ENCODE results near the gene CDK18. TPM values are rescaled to one million over a fixed set of nuclear protein-coding genes. Genes with fewer than 3 reads are reported as not detected.

Gene CDK18
- polyA plus RNA-seq, 1 donor: 28.3 TPM

GRCh38 chr1:205541161-205541886 is 36.9 kb downstream of the CDK18 start:
- DNase-seq: no peak

DNA sequence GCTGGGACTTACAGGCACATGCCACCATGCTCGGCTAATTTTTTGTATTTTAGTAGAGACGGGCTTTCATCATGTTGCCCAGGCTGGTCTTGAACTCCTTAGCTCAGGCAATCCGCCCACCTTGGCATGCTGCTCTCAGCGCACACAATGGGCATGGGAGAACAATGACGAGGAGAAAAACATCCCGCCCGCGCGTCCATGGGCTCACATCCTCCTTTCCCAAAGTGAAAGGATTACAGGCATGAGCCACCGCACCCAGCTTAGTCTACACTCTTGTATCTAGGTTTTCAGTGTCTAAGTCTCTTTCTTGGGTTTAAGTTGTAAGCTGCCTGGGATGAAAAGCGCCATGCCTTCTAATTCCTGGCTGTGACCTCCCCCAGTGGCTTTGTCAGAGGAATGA is 37.9 kb downstream of the CDK18 start:
- no peak for DNase-seq

DNA sequence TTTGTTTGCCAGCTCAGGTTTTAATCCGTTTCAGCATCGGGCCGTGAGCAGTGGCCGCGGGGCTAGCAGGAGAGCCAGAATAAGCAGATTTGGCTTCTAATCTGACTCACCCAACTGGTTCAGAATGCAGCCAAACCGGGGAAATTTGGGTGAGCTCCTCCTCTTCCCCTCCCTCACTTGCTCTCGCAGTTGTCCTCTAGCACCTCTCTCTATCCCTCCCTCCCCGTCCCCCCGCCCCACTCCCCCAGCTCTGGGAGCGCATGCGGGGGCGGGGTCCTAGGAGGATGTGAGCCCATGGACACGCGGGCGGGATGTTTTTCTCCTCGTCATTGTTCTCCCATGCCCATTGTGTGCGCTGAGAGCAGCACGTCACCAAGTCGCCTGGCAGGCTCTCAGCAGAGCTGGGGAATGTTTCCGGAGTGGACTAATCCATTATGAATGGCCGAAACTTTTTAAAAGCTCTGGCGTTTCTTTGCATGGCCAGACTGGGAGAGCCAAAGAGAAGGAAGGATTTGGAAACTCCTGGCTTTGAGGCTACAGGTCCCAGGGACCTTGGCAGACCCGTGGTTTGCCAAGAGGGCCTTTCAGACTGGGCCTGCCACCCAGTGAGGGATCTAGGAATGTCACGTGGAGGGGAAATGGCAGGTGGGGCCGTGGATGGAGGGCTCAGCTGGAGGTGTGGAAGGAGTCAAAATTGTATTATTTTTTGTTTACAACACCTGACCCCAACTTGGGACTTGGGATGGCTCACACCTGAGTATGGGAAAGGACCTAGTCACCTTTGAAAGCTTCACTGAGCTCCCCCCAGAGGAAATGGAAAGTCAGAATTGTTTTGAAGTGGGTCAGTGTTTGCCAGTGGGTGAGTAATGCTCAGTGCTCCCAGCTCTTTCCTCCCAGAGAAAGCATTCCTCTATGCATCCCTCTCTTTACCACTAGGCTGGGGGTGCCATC is 39.2 kb downstream of the CDK18 start:
- DNase-seq: peak; percentile 74

DNA sequence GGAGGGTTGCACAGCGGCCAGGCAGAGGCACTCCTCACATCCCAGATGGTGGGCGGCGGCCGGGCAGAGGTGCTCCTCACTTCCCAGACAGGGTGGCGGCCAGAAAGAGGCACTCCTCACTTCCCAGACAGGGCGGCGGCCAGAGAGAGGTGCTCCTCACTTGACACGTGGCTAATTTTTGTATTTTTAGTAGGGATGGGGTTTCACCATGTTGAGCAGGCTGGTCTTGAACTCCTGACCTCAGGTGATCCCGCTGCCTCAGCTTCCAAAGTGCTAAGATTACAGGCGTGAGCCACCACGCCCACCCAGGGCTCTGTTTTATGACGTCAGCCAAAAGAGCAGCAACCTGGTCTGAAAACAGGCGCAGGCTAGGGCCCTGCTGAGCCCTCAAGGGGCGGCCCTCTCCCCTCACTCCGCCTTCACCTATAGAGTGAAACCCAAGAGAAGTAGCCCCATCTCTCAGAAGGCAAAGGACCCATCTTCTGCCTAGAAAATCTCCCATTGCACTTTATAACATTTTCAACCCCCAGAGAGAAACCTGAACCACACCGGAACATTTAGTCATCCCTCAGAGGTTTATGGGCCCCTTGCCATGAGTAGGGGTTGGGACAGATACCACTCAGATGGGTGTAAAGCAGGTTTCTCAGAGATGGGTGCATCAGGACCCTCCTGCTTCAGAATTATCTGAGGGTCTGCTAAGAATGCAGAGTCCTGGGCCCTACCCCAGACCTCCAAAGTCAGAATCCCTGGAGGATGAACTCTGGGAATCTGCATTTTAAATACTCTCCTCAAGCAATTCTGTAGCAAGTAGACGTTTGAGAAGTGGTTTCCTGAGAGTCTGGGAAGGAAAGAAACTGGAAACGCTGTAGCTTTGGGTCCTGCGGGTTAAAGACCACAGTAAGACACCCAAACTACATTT is 40.8 kb downstream of the CDK18 start:
- DNase-seq: no peak

DNA sequence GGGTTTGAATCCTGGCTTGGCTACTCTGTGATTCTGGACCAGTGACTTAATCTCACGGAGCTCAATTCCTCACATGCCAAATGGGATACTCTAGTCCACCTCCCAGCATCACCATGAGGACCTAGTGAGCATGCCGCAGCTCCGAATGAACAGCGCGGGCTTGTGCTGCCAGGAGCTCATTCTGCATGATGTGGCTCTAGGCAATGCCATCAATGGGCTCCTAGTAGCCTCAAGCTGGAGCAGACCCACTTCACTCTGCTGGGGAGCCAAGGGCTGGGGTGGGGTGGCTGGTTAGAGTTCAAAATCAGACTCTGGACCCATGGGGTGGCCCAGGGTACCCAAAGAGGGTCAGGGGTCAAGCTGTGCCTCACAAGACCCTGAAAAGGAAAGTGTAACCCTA is 41.5 kb downstream of the CDK18 start:
- DNase-seq: no peak

DNA sequence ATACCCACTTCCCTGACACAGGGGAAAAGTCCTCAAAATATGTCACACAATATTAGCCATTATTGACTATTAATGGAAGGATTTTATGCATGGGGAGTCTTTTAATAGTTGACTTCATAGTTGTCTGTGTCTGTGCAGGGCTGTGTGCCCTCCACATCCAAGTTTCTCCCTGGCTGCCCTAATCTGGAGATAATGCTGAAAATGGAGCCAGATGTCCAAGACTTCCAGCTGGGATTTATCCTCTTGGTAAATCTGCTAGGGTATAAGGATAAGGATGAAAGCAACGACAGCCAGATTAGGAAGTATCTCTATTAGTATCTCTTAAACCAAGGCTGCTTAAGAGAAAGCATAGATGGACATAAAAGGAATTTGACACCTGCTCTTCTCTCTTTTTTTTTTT is 42.1 kb downstream of the CDK18 start:
- no peak for DNase-seq

GRCh38 chr1:205547936-205548827 is 43.7 kb downstream of the CDK18 start:
- no peak for DNase-seq

DNA sequence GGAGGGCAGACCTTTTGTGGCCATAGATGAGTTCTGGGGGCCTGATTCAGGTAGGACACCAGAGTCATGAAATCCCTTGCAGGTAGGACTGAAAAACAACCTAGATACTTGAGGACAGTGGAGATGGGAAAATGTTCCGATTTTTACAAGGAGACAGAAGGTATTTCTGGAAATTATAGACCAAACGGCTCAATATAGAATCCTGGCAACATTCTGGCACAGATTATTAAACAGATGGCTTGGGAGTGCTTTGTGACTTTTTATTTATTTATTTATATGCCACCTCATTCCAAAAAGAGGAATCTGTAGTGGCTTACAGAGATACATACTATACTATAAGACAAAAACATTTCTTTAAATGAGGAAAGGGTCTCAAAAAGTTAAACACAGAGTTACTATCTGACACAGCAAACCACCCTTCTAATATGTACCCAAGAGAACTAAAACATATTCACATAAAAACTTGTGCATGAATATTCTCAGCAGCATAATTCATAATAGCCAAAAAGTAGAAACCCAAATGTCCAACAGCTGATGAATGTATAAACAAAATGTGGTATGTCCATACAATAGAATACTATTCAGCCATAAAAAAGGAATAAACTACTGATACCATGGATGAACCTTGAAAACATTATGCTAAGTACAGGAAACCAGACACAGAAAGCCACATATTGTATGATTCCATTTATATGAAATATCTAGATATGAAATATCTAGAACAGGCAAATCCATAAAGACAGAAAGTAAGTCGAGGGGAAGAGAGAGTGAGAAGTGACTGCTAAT is 49.8 kb downstream of the CDK18 start:
- no peak for DNase-seq

GRCh38 chr1:205561501-205562203 is 57.2 kb downstream of the CDK18 start:
- no peak for DNase-seq

GRCh38 chr1:205563927-205564441 is 59.5 kb downstream of the CDK18 start:
- no peak for DNase-seq

GRCh38 chr1:205565799-205566198 is 61.3 kb downstream of the CDK18 start:
- no peak for DNase-seq

DNA sequence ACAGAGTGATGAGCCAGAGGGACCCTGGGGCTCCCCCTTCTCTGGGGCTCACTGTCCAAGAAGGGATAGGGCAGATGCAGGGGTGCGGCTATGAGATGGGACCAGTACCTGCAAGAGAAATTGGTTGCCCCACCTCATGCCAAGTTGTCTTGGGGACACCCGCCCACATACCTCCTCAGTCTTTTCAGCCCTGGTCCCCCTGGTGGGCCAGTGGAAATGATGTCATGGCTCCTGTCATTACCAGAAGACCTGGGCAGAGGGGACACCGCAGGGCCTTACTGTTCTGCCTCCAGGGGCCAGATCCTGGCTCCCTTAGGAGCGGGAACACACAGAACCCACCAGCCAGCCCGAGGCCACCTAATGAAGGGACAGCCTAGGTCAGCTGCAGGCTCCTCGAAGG is 63.2 kb downstream of the CDK18 start:
- no peak for DNase-seq

DNA sequence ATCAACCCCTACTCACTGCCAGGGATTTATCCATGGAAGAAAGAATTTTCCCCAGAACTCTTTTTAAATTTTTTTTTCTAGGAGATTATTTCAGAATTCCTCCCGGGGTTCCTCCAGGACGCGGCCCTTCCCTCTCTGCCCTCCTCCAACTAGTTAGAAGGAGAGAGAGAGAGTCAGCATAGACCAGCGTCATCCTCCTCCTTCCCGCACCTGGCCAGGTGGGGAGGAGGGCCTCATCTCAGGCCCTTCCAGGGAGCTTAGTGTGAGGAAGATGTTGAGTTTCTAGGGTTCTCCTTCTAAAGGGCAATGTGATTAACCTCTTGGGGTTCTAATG is 63.6 kb downstream of the CDK18 start:
- DNase-seq: no peak

DNA sequence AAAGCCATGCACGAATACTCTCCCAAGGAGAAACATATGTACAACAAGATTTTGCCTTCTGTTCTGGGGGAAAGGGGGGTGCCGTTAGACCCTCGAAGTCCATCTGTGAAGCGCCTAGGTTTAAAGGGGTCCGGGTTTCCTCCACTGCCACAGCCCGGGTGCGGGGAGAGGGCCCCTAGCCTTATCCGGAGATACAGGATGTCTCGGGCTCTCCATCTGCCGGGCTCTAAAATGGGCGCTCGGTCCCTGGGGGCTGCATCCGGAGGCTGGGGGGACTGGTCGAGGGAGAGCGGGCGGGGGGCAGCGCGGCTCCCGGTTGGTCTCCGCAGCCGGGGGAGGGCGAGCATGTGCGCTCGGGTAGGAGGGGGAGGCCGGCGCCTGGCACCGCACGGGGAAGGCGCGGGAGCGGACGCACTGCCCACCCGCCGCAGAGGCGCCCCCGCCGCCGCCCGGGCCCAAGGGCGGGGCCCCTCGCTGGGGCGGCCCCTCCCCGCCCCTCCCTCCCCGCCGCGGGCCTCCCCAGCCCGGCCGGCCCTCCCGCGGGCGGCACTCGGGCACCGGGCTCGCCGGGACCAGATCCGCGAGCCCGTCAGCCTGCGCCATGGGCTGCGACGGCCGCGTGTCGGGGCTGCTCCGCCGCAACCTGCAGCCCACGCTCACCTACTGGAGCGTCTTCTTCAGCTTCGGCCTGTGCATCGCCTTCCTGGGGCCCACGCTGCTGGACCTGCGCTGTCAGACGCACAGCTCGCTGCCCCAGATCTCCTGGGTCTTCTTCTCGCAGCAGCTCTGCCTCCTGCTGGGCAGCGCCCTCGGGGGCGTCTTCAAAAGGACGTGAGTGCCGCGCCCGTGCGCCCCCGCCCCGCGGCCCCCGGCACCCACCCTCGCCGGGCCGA is 64.2 kb downstream of the CDK18 start:
- DNase-seq: no peak

DNA sequence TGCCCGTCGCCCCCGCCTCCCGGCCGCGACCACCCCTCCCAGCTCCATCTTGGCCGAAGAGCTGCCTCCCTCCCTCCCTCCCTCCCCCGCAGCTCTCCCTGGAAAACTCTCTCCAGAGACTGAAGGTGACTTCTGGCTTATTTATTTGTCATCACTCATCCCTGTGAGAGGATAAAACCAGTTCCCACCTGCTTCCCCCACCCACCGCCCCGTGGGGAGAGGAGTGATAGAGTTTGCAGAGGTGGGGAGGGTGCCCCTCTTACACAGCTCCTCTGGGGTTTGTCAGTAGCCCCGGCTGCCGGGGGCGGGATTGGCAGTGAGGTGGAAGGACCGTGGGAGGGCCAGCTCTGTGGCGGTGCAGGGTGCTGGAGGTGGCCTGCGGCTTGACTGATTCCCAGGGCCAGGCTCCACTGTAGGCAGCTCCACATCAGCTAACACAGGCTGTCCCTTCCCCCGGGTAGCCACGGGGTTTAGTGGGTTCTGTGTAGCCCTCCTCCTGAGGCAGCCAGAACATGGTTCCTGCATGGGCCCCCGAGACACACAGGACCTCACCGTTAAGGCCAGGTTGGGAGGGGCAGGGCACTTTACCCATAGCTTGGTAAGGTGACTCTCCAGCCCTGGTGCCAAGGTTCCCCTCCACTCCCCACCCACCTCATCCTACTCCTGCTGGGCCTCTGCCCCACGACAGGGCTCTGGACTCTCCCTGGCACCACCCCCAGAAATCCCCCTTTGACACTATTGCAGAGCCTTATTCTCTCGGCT is 65.1 kb downstream of the CDK18 start:
- no peak for DNase-seq

GRCh38 chr1:205570173-205570501 is 65.7 kb downstream of the CDK18 start:
- no peak for DNase-seq

DNA sequence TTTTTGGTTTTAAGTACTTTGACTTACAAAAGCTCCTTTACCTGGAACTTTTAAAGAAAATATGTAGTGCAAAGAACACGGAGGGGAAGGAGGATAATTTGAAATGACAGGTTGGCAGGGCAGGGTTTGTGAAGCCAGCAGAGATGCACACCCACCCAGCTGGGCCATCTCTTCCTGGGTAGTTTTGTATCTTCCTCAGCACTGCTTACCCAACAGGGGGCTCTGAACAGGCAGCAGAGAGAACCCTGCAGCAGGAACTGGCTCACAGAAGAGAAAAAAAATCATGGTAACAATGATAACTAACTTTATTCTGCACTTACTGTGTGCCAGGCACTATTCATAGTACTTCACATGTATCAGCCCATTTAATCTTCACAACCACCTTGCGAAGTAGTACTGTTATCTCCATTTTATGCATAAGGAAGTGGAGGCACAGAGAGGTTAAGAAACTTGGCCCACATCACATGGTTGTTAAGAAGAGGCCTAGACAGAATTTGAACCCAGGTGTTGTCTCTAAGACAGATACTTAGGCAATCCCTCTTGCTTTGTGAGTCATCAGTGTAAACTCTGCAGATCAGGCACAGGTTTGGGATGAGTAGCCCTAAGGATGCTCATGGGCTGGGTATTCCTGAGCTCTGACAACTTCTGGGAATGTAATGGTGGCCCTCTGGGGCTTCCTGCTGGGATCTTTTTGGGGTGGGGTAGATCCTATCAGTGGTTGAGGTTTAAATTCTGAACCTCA is 66.5 kb downstream of the CDK18 start:
- no peak for DNase-seq

- DNase-seq: no peak
Observed at GRCh38 chr1:205571747-205572146, 67.3 kb downstream of the CDK18 start.
